Endodermal cell (in vitro differentiated cells): ENCODE measurements around the gene MIEF1. TPM values are rescaled to one million over a fixed set of nuclear protein-coding genes. Genes with fewer than 3 reads are reported as not detected.

Source experiments
- DNase-seq: peaks from one replicate; pipeline ENCODE4 v3.0.0-alpha.2; 2017
- H3K27ac ChIP-seq: 2 replicates; pipeline ENCODE4 v1.5.1; 2013; ENCODE audit warnings: mild to moderate bottlenecking, low read depth, low read length, moderate library complexity
- H3K27me3 ChIP-seq: 2 replicates; pipeline ENCODE4 v1.6.1; 2013; ENCODE audit warnings: mild to moderate bottlenecking, low read length, moderate library complexity; ENCODE audit not compliant: insufficient read depth, control insufficient read depth, poor library complexity, severe bottlenecking
- H3K36me3 ChIP-seq: 2 replicates; pipeline ENCODE4 v1.7.0; 2013; ENCODE audit warnings: mild to moderate bottlenecking, low read length, moderate library complexity; ENCODE audit not compliant: control insufficient read depth, insufficient read depth
- H3K4me1 ChIP-seq: one replicate; pipeline ENCODE4 v1.7.0; 2013; ENCODE audit warnings: low read length; ENCODE audit not compliant: control insufficient read depth, insufficient read depth
- H3K4me3 ChIP-seq: 2 replicates; pipeline ENCODE4 v1.5.1; 2013; ENCODE audit warnings: mild to moderate bottlenecking, low read length, moderate library complexity
- H3K9ac ChIP-seq: 2 replicates; pipeline ENCODE4 v1.6.1; 2013; ENCODE audit warnings: mild to moderate bottlenecking, low read length, moderate library complexity; ENCODE audit not compliant: poor library complexity, severe bottlenecking; ENCODE audit errors: extremely low read depth
- H3K9me3 ChIP-seq: 2 replicates; pipeline ENCODE4 v1.6.1; 2013; ENCODE audit warnings: mild to moderate bottlenecking, low read length, moderate library complexity; ENCODE audit not compliant: control insufficient read depth
- H3K27ac Mint-ChIP-seq: 2 replicates; pipeline ENCODE4 v1.8.0; 2020; ENCODE audit warnings: mixed read lengths
- H3K27me3 Mint-ChIP-seq: 2 replicates; pipeline ENCODE4 v1.8.0; 2021; ENCODE audit warnings: mild to moderate bottlenecking, mixed read lengths; ENCODE audit not compliant: insufficient read depth
- H3K36me3 Mint-ChIP-seq: 2 replicates; pipeline ENCODE4 v1.8.0; 2020; ENCODE audit warnings: low read depth, mixed read lengths
- H3K4me1 Mint-ChIP-seq: 2 replicates; pipeline ENCODE4 v1.8.0; 2020; ENCODE audit warnings: mixed read lengths
- H3K4me3 Mint-ChIP-seq: 2 replicates; pipeline ENCODE4 v1.8.0; 2020; ENCODE audit warnings: mild to moderate bottlenecking, moderate library complexity, mixed read lengths
- H3K9me3 Mint-ChIP-seq: 2 replicates; pipeline ENCODE4 v1.8.0; 2020; ENCODE audit warnings: mild to moderate bottlenecking, mixed read lengths
- CTCF ChIP-seq: fragments of 200-600 bp; sonication (generic); conservative IDR thresholded peaks from 2 replicates; pipeline ENCODE4 v1.5.0; 2021; ENCODE audit warnings: antibody characterized with exemption, mild to moderate bottlenecking
- WGBS, 2 experiments: methylation state at CpG; one replicate each; pipeline versions ENCODE4 v1.1.5 to v1.1.7; 2013; ENCODE audit warnings: missing lambda C conversion rate in 2 of 2, mixed read lengths in 1 of 2; ENCODE audit not compliant: insufficient coverage in 1 of 2, insufficient read length in 1 of 2; 5-methylcytosine and 5-hydroxymethylcytosine counted together
- total RNA-seq, 2 donors: library from RNA; stranded (reverse); fragmentation: NEBNext Ultra II Directional in 1 of 2; extraction: Animal tissue kit (Norgen Biotek cat#: 25700) in 1 of 2; gene quantifications; 2 replicates in 1 of 2; 3 replicates in 1 of 2; pipeline ENCODE4 v1.2.1, GENCODE V29; 2021

Gene MIEF1
- total RNA-seq, 2 donors from 2014 or later = 36.0 to 43.3 TPM

- WGBS, 2 experiments = 70 to 88% methylated on average over 2 to 6 of the region's 6 CpGs
- H3K27me3 Mint-ChIP-seq = peaks cover 11% of the 10 kb centered on the region
- H3K27ac Mint-ChIP-seq = no peak overlapping the region
- DNase-seq = no peak
- Histone ChIP-seq H3K4me3 (no peak overlapping the region), H3K9me3 (no peaks in the 10 kb centered on the region), H3K9ac (no peak overlapping the region), H3K27me3 (no peaks in the 10 kb centered on the region), H3K4me1 (no peaks in the 10 kb centered on the region), H3K27ac (no peak overlapping the region), H3K36me3 (no peaks in the 10 kb centered on the region)
- H3K4me3 Mint-ChIP-seq = no peak overlapping the region
- TF ChIP-seq CTCF = no peak
- H3K9me3 Mint-ChIP-seq = no peaks in the 10 kb centered on the region
- H3K36me3 Mint-ChIP-seq = no peaks in the 10 kb centered on the region
- peaks cover 2% of the 10 kb centered on the region for H3K4me1 Mint-ChIP-seq
These were observed 10.4 kb upstream of the MIEF1 start for GRCh38 chr22:39491696-39492095.

- no peaks in the 10 kb centered on the region for H3K9me3 ChIP-seq
- H3K27ac Mint-ChIP-seq = no peak overlapping the region
- no peaks in the 10 kb centered on the region for H3K9me3 Mint-ChIP-seq
- H3K27me3 ChIP-seq = no peaks in the 10 kb centered on the region
- no peak overlapping the region for H3K4me3 Mint-ChIP-seq
- H3K4me3 ChIP-seq = no peak overlapping the region
- H3K36me3 Mint-ChIP-seq = no peaks in the 10 kb centered on the region
- 83 to 88% methylated on average over 2 to 3 of the region's 3 CpGs for WGBS, 2 experiments
- no peak for DNase-seq
- no peaks in the 10 kb centered on the region for H3K36me3 ChIP-seq
- H3K4me1 ChIP-seq = no peaks in the 10 kb centered on the region
- H3K9ac ChIP-seq = no peak overlapping the region
- peaks cover 11% of the 10 kb centered on the region for H3K27me3 Mint-ChIP-seq
- no peak for TF ChIP-seq CTCF
- no peak overlapping the region for H3K27ac ChIP-seq
- H3K4me1 Mint-ChIP-seq = peaks cover 2% of the 10 kb centered on the region
These were observed 9.9 kb upstream of the MIEF1 start for GRCh38 chr22:39492186-39492585.

GRCh38 chr22:39493759-39494158 is 8.3 kb upstream of the MIEF1 start:
- H3K36me3 ChIP-seq = no peaks in the 10 kb centered on the region
- no peak for TF ChIP-seq CTCF
- WGBS, 2 experiments = 72 to 80% methylated on average over 4 of the region's 4 CpGs
- DNase-seq = no peak
- no peaks in the 10 kb centered on the region for H3K9me3 ChIP-seq
- no peak overlapping the region for H3K9ac ChIP-seq
- H3K36me3 Mint-ChIP-seq = no peaks in the 10 kb centered on the region
- peaks cover 25% of the 10 kb centered on the region for H3K27me3 Mint-ChIP-seq
- no peak overlapping the region for H3K4me3 ChIP-seq
- H3K4me1 ChIP-seq = peaks cover 5% of the 10 kb centered on the region
- no peaks in the 10 kb centered on the region for H3K9me3 Mint-ChIP-seq
- no peak overlapping the region for H3K27ac Mint-ChIP-seq
- H3K27me3 ChIP-seq = no peaks in the 10 kb centered on the region
- H3K4me3 Mint-ChIP-seq = no peak overlapping the region
- peaks cover 3% of the 10 kb centered on the region for H3K4me1 Mint-ChIP-seq
- H3K27ac ChIP-seq = no peak overlapping the region
